Type B pancreatic cell (in vitro differentiated cells): ENCODE measurements around the gene EFNB2. TPM values are rescaled to one million over a fixed set of nuclear protein-coding genes. Genes with fewer than 3 reads are reported as not detected.
A peak's percentile ranks its signal among the peaks of the same experiment; 100 is the strongest.

Source experiments
- DNase-seq: peaks from one replicate; pipeline ENCODE4 v3.0.0; 2021; ENCODE audit warnings: mixed read lengths; ENCODE audit not compliant: unreplicated experiment; ENCODE audit errors: extremely low spot score
- H3K27ac Mint-ChIP-seq: 2 replicates; pipeline ENCODE4 v1.8.0; 2021; ENCODE audit warnings: mild to moderate bottlenecking, mixed read lengths
- H3K27me3 Mint-ChIP-seq: 2 replicates; pipeline ENCODE4 v1.8.0; 2021; ENCODE audit warnings: mixed read lengths
- H3K36me3 Mint-ChIP-seq: 2 replicates; pipeline ENCODE4 v1.8.0; 2021; ENCODE audit warnings: mixed read lengths
- H3K4me1 Mint-ChIP-seq: one replicate; pipeline ENCODE4 v1.8.0; 2021; ENCODE audit warnings: mixed read lengths; ENCODE audit not compliant: unreplicated experiment
- H3K4me3 Mint-ChIP-seq: 2 replicates; pipeline ENCODE4 v1.8.0; 2021; ENCODE audit warnings: mild to moderate bottlenecking, mixed read lengths
- H3K9me3 Mint-ChIP-seq: 2 replicates; pipeline ENCODE4 v1.8.0; 2021; ENCODE audit warnings: mixed read lengths
- CTCF ChIP-seq: fragments of 200-600 bp; sonication (generic); conservative IDR thresholded peaks from 2 replicates; pipeline ENCODE4 v1.5.0; 2021; ENCODE audit warnings: antibody characterized with exemption, mild to moderate bottlenecking
- total RNA-seq: library from RNA; stranded (reverse); gene quantifications from 2 replicates; pipeline ENCODE4 v1.2.1, GENCODE V29; 2021; ENCODE audit warnings: low replicate concordance

Gene EFNB2
- total RNA-seq, 1 donor from 2014 or later, result 67.1 TPM

GRCh38 chr13:106570299-106570852 is 34.9 kb upstream of the EFNB2 start:
- Mint-ChIP-seq H3K36me3 (peaks cover 5% of the 10 kb centered on the region), H3K9me3 (no peaks in the 10 kb centered on the region), H3K4me1 (peaks cover 18% of the 10 kb centered on the region), H3K4me3 (peak overlapping the region; percentile 80), H3K27ac (peak overlapping the region; percentile 95), H3K27me3 (no peaks in the 10 kb centered on the region)
- no peak for DNase-seq
- TF ChIP-seq CTCF, result no peak

GRCh38 chr13:106569233-106570095 is 34.0 kb upstream of the EFNB2 start:
- DNase-seq, result no peak
- Mint-ChIP-seq H3K27ac (peak overlapping the region; percentile 95), H3K36me3 (peaks cover 13% of the 10 kb centered on the region), H3K9me3 (no peaks in the 10 kb centered on the region), H3K4me1 (peaks cover 27% of the 10 kb centered on the region), H3K4me3 (no peak overlapping the region), H3K27me3 (no peaks in the 10 kb centered on the region)
- no peak for TF ChIP-seq CTCF

- H3K9me3 Mint-ChIP-seq, result no peaks in the 10 kb centered on the region
- peak overlapping the region; percentile 94 for H3K4me3 Mint-ChIP-seq
- no peak for DNase-seq
- H3K36me3 Mint-ChIP-seq, result peaks cover 13% of the 10 kb centered on the region
- H3K27me3 Mint-ChIP-seq, result no peaks in the 10 kb centered on the region
- peak overlapping the region; percentile 96 for H3K27ac Mint-ChIP-seq
- TF ChIP-seq CTCF, result no peak
- peaks cover 36% of the 10 kb centered on the region for H3K4me1 Mint-ChIP-seq
These were observed 33.0 kb upstream of the EFNB2 start for GRCh38 chr13:106568299-106569003.

- H3K27me3 Mint-ChIP-seq, result no peaks in the 10 kb centered on the region
- TF ChIP-seq CTCF, result no peak
- H3K36me3 Mint-ChIP-seq, result peaks cover 13% of the 10 kb centered on the region
- H3K4me3 Mint-ChIP-seq, result peak within 1 kb of the TSS; percentile 94
- peaks cover 40% of the 10 kb centered on the region for H3K4me1 Mint-ChIP-seq
- DNase-seq, result peak; percentile 95
- H3K9me3 Mint-ChIP-seq, result no peaks in the 10 kb centered on the region
- peak within 1 kb of the TSS; percentile 96 for H3K27ac Mint-ChIP-seq
These were observed 32.2 kb upstream of the EFNB2 start, which contains the start of gene ARGLU1 for GRCh38 chr13:106567474-106568298. ARGLU1 (minus strand) TSS chr13:106568137; CDS start chr13:106567919, 218 bp downstream.
